HCT116 (cell line): ENCODE results near the gene POU2AF1. TPM values are rescaled to one million over a fixed set of nuclear protein-coding genes. Genes with fewer than 3 reads are reported as not detected.

Experiments
- ATAC-seq: fragments of 200-7000 bp; cut with Tn5 transposase; 2 replicates; pipeline ENCODE4 v1.9.1; 2020; ENCODE audit warnings: mild to moderate bottlenecking, moderate library complexity
- BruUV-seq: library from RNA; stranded (reverse); fragments of 400-500 nt; replicated peaks from 2 replicates; lab custom pipeline; 2021; lab: Mats Ljungman, UMichigan
- CTCF ChIA-PET: fragments of 300-600 bp; sonication (Branson Sonifier 250); formaldehyde crosslinking; loops from one replicate; lab custom pipeline; 2021; ENCODE audit warnings: antibody characterized with exemption; lab: Charles Lee
- POLR2A ChIA-PET: fragments of 300-600, 350-600 bp; sonication (Branson Sonifier 250); formaldehyde crosslinking; loops from one replicate; lab custom pipeline; 2021; ENCODE audit warnings: antibody characterized with exemption; lab: Charles Lee
- RAD21 ChIA-PET, 2 experiments: fragments of 300-600 bp; sonication (Branson Sonifier 250); formaldehyde crosslinking; loops; one replicate each; lab custom pipeline; 2023; ENCODE audit warnings: low total read pairs in 2 of 2; ENCODE audit not compliant: uncharacterized antibody in 2 of 2, unreplicated experiment in 2 of 2, low non-redundant PET in 1 of 2; lab: Charles Lee
- DNase-seq: peaks from one replicate; pipeline ENCODE4 v3.0.0-alpha.2; 2010; ENCODE audit warnings: low read depth, low spot score
- H2AFZ ChIP-seq: fragments of 200-600 bp; shearing (Covaris generic), sonication (generic); 2 replicates; pipeline ENCODE4 v1.6.1; 2017; ENCODE audit warnings: low read depth, mixed run types, mixed read lengths, antibody characterized with exemption, low read length; ENCODE audit not compliant: poor library complexity, severe bottlenecking
- H3K27ac ChIP-seq: 2 replicates; pipeline ENCODE4 v1.5.1; 2012; ENCODE audit warnings: low read depth, low read length
- H3K27me3 ChIP-seq: fragments of 200-600 bp; sonication (generic); 2 replicates; pipeline ENCODE4 v1.6.1; 2016; ENCODE audit warnings: mixed run types, low read length, mixed read lengths; ENCODE audit not compliant: insufficient read depth
- H3K36me3 ChIP-seq, 2 experiments: fragments of 200-500 bp in 1 of 2; fragments of 200-600 bp in 1 of 2; sonication (Bioruptor generic) in 1 of 2; sonication (generic) in 1 of 2; 2 replicates each; pipeline versions ENCODE4 v1.5.1 to v1.6.1; 2014 to 2016; ENCODE audit warnings: low read length in 2 of 2, inconsistent platforms in 1 of 2, mixed read lengths in 1 of 2, mixed run types in 1 of 2; ENCODE audit not compliant: insufficient read depth in 2 of 2, control insufficient read depth in 1 of 2
- H3K4me1 ChIP-seq, 2 experiments: fragments of 200-600 bp in 1 of 2; sonication (generic) in 1 of 2; 2 replicates each; pipeline versions ENCODE4 v1.5.1 to v1.6.1; 2012 to 2017; ENCODE audit warnings: low read length in 2 of 2, inconsistent platforms in 1 of 2, mild to moderate bottlenecking in 1 of 2, mixed read lengths in 1 of 2, mixed run types in 1 of 2, moderate library complexity in 1 of 2; ENCODE audit not compliant: insufficient read depth in 2 of 2, control insufficient read depth in 1 of 2
- H3K4me2 ChIP-seq: fragments of 200-600 bp; sonication (generic); 2 replicates; pipeline ENCODE4 v1.6.1; 2017; ENCODE audit warnings: mixed run types, low read length, mixed read lengths
- H3K4me3 ChIP-seq, 2 experiments: fragments of 200-600 bp in 1 of 2; sonication (generic) in 1 of 2; replicated peaks in 1 of 2; 2 replicates each; pipeline ENCODE4 v1.5.1; 2011 to 2016; ENCODE audit warnings: low read length in 2 of 2, control low read depth in 1 of 2, low read depth in 1 of 2, mild to moderate bottlenecking in 1 of 2, mixed read lengths in 1 of 2, mixed run types in 1 of 2
- H3K79me2 ChIP-seq: fragments of 200-600 bp; sonication (generic); 2 replicates; pipeline ENCODE4 v1.6.1; 2017; ENCODE audit warnings: mild to moderate bottlenecking, mixed run types, low read length, moderate library complexity, mixed read lengths; ENCODE audit not compliant: insufficient read depth
- H3K9ac ChIP-seq: fragments of 200-600 bp; sonication (generic); 2 replicates; pipeline ENCODE4 v1.6.1; 2016; ENCODE audit warnings: low read length, mixed read lengths
- H3K9me2 ChIP-seq: fragments of 200-600 bp; sonication (generic), shearing (Covaris generic); 2 replicates; pipeline ENCODE4 v1.6.1; 2017; ENCODE audit warnings: mixed run types, mild to moderate bottlenecking, moderate library complexity; ENCODE audit not compliant: insufficient read depth
- H3K9me3 ChIP-seq, 2 experiments: fragments of 200-500 bp in 1 of 2; fragments of 200-600 bp in 1 of 2; sonication (Bioruptor generic) in 1 of 2; sonication (generic) in 1 of 2; 2 replicates each; pipeline ENCODE4 v1.6.1; 2014 to 2017; ENCODE audit warnings: low read length in 2 of 2, mixed read lengths in 2 of 2, inconsistent platforms in 1 of 2, low read depth in 1 of 2, mild to moderate bottlenecking in 1 of 2, mixed run types in 1 of 2, moderate library complexity in 1 of 2; ENCODE audit not compliant: control insufficient read depth in 1 of 2, insufficient read depth in 1 of 2
- H4K20me1 ChIP-seq: fragments of 200-600 bp; sonication (generic), shearing (Covaris generic); 2 replicates; pipeline ENCODE4 v1.6.1; 2017; ENCODE audit warnings: mixed run types, mild to moderate bottlenecking, moderate library complexity; ENCODE audit not compliant: insufficient read depth
- CBX3 ChIP-seq: IDR thresholded peaks from 2 replicates; pipeline ENCODE4 v1.6.1; 2012; ENCODE audit warnings: low read depth
- EGR1 ChIP-seq: IDR thresholded peaks from 2 replicates; pipeline ENCODE4 v1.6.1; 2012; ENCODE audit warnings: low read depth
- ELF1 ChIP-seq: IDR thresholded peaks from 2 replicates; pipeline ENCODE4 v1.6.1; 2012; ENCODE audit warnings: low read depth, borderline replicate concordance
- JUND ChIP-seq: IDR thresholded peaks from 2 replicates; pipeline ENCODE4 v1.6.1; 2012
- POLR2A ChIP-seq: IDR thresholded peaks from 2 replicates; pipeline ENCODE4 v1.7.0; 2011; ENCODE audit warnings: borderline replicate concordance; ENCODE audit not compliant: insufficient read depth, insufficient read length; ENCODE audit errors: extremely low read depth
- POLR2AphosphoS5 ChIP-seq: IDR thresholded peaks from 2 replicates; pipeline ENCODE4 v1.6.1; 2011; ENCODE audit warnings: mild to moderate bottlenecking, low read depth, low read length, moderate library complexity
- REST ChIP-seq: IDR thresholded peaks from 2 replicates; pipeline ENCODE4 v1.6.1; 2012; ENCODE audit warnings: low read depth
- SP1 ChIP-seq: IDR thresholded peaks from 2 replicates; pipeline ENCODE4 v1.6.1; 2012; ENCODE audit warnings: low read depth
- YY1 ChIP-seq: IDR thresholded peaks from 2 replicates; pipeline ENCODE4 v1.6.1; 2011; ENCODE audit warnings: low read length, low read depth, moderate library complexity, mild to moderate bottlenecking; ENCODE audit not compliant: insufficient replicate concordance; ENCODE audit errors: extremely low read depth
- ZBTB33 ChIP-seq: IDR thresholded peaks from 2 replicates; pipeline ENCODE4 v1.6.1; 2011; ENCODE audit warnings: mild to moderate bottlenecking, low read length, moderate library complexity; ENCODE audit not compliant: insufficient replicate concordance; ENCODE audit errors: extremely low read depth
- ZFX ChIP-seq: fragments of 450-650 bp; IDR thresholded peaks from 2 replicates; pipeline ENCODE4 v1.6.1; 2017
- ZNF274 ChIP-seq: fragments of 200-500 bp; sonication (Bioruptor generic); IDR thresholded peaks from 2 replicates; pipeline ENCODE4 v1.6.1; 2014; ENCODE audit warnings: mild to moderate bottlenecking, low read depth, low read length, inconsistent platforms
- intact Hi-C: fragments of 100-400 bp; cut with micrococcal nuclease; formaldehyde crosslinking; loops from 2 replicates; pipeline ENCODE4 v1.10.0; 2022
- total RNA-seq: library from RNA; stranded (reverse); gene quantifications from one replicate; pipeline ENCODE4 v1.2.1, GENCODE V29; 2021; ENCODE audit not compliant: unreplicated experiment

Gene POU2AF1
- total RNA-seq, 1 experiment from 2014 or later, result 0.17 TPM

DNA sequence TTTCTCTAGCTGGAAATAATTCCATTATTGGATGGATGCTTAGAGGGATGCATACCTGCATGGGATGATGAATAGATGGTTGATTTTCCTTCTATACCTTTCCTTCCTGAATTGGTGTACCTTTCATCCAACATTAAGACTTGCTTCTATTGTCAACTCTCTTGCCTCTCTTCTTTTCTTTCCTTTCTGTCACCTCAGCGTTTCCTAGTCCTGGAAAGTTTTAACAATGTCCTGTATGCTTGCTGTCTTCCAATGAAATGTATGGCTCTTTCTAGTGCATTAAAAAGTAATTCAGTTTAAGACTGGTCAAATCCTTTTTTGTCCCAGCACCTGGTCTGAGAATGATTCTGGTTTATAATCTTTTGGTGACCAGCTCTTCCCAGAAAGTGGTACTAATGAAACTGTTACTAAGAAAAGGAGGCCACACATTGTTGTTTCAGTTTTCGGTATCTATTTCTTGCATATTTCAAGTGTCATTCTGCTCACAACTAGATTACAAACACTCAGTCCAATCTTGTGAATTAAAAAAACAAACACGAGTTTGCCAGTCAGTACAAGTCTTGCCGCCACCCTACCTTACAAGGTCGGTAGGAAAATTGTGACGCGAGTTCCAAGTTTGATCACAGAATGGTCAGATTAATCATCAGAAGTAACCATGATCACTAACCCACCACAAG is 8.0 kb downstream of the POU2AF1 start:
- BruUV-seq, result no TSS peak

More for the DNA sequence above, 8.0 kb downstream of the POU2AF1 start:
- ChIA-PET RAD21 (no interaction called here), POLR2A (no interaction called here), CTCF (no interaction called here)
- H2AFZ ChIP-seq, result no peak overlapping the region
- ATAC-seq (no peak), DNase-seq (no peak)
- no peaks in the 10 kb centered on the region for H3K9me3 ChIP-seq
- H3K79me2 ChIP-seq, result no peaks in the 10 kb centered on the region
- H3K36me3 ChIP-seq, result no peaks in the 10 kb centered on the region
- TF ChIP-seq SP1 (no peak), ZBTB33 (no peak), YY1 (no peak), ZNF274 (no peak), REST (no peak), ELF1 (no peak), CBX3 (no peak), POLR2A (no peak), EGR1 (no peak), POLR2AphosphoS5 (no peak), JUND (no peak), ZFX (no peak)
- intact Hi-C loops, result no loop called here
- no peaks in the 10 kb centered on the region for H3K4me1 ChIP-seq
- no peak overlapping the region for H3K9ac ChIP-seq
- no peak overlapping the region for H3K4me2 ChIP-seq
- no peaks in the 10 kb centered on the region for H3K9me2 ChIP-seq
- no peaks in the 10 kb centered on the region for H4K20me1 ChIP-seq
- no peak overlapping the region for H3K27ac ChIP-seq
- H3K4me3 ChIP-seq, result no peak overlapping the region
- 0 out of 2 replicates have a peak, but pooled peaks cover 8% of the 10 kb centered on the region for H3K27me3 ChIP-seq
